Stimulated activated CD4-positive, alpha-beta T cell treated with anti-CD3 and anti-CD28 coated beads, Interleukin-15, amount 100 ng/mL, for 48 hours (primary cell): ENCODE data around the gene DERA.

Source experiments
- DNase-seq, 2 donors: peaks; one replicate each; pipeline ENCODE4 v3.0.0-alpha.2; 2020; ENCODE audit warnings: low read depth in 2 of 2

Gene DERA

DNA sequence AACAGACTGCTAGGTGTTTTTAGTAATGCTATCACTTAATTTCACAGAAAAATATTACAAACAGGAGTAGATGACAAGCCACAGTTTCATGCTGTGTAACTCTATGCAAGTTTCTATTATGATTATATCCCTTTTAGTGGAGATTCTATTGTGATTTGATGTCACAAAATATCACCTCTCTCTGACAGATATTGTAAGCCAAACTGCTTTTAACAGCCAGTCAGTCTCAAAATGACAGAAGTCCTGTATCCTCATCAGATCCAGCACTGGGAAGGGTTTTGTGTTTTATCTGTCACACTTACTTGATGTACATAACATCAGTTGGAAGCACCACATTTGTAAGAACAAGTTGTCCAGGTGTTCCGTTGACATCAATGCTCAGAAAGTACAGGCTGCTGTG, 164.8 kb downstream of the DERA start:
- DNase-seq, result no peak

DNA sequence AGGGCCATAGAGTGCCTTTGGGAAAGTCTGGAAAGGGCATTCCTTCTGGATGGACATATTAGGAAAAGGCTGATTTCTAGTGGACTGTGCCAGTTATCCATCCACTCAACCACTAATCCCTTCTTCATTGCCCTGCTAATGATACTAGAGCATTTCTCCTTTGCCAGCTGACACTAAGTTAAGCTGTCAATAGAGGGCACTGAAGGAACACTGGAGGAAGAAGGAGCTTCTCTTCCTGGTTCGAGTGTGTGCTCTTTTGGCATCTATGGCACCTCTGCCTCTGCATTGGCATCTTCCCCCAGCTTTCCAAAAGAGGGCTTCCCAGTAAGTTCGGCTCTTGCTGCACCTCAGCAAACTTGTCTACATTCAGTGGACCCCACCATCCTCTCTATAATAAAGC, 165.4 kb downstream of the DERA start:
- no peak for DNase-seq

DNA sequence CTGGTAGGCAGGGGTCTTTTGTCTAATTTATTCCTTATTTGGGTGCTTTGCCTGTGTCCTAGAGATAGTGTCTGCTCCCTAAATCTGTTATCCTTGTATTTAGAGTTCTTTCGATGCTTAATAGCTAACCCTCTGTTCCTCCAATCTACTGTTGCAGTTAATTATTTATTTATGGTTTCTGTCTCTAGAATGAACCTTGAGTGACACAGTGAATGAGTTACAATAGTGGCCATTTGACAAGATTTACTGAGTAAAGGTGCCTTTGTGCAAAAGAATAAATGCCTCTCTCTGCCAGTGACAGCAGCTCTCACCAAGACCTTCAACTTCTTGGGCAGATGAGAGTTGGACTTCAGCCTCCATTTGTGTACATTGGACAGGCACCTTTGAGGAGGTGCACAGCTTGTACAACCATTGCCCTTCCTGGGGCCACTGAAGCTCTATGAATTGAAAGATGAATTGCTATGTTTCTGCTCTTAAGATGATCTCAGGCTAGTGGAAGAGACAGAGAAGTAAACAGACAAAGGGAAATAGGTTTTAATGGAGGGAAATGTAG, 165.9 kb downstream of the DERA start:
- DNase-seq, result no peak

DNA sequence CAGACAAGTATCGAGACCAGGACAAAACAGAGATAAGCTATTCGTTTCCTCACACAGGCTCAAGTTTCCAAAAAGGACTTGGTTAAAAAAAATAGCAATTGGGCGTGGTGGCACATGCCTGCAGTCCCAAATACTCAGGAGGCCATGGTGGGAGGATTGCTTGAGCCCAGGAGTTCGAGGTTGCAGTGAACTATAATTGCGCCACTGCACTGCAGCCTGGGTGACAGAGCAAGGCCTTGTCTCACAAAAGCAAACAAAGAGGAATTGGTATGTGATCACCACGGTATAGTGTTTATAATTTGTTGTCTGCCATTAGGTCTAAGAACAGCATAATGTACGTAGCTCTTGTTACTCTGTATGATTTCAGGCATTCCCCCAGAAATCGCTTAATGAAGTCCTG, 175.3 kb downstream of the DERA start:
- no peak for DNase-seq

DNA sequence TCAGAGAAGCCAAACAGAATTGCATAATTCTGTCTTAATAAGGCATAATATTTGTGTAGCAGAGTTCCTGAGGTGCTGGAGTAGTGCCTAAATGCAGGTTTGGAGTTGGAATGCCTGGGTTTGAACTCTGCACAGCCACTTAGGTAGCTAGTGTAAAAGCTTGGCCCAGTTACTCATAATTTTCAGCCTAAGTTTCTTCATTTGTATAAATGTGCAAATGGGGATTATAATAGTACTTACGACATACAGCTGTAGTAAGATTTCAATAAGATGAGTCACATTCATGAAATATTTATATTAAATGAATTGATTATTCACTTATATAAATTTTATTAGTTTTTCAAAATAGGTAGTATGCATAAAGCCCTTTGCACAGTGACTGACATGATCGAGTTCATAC, 175.8 kb downstream of the DERA start:
- no peak for DNase-seq
